HG03521 (cell line): ENCODE data around the gene RGS12.

Experiments
- ATAC-seq: cut with Tn5 transposase; IDR thresholded peaks from one replicate; pipeline ENCODE4 v1.9.1; 2021; ENCODE audit warnings: mild to moderate bottlenecking, moderate library complexity; ENCODE audit not compliant: unreplicated experiment

The RGS12 gene, protein sequence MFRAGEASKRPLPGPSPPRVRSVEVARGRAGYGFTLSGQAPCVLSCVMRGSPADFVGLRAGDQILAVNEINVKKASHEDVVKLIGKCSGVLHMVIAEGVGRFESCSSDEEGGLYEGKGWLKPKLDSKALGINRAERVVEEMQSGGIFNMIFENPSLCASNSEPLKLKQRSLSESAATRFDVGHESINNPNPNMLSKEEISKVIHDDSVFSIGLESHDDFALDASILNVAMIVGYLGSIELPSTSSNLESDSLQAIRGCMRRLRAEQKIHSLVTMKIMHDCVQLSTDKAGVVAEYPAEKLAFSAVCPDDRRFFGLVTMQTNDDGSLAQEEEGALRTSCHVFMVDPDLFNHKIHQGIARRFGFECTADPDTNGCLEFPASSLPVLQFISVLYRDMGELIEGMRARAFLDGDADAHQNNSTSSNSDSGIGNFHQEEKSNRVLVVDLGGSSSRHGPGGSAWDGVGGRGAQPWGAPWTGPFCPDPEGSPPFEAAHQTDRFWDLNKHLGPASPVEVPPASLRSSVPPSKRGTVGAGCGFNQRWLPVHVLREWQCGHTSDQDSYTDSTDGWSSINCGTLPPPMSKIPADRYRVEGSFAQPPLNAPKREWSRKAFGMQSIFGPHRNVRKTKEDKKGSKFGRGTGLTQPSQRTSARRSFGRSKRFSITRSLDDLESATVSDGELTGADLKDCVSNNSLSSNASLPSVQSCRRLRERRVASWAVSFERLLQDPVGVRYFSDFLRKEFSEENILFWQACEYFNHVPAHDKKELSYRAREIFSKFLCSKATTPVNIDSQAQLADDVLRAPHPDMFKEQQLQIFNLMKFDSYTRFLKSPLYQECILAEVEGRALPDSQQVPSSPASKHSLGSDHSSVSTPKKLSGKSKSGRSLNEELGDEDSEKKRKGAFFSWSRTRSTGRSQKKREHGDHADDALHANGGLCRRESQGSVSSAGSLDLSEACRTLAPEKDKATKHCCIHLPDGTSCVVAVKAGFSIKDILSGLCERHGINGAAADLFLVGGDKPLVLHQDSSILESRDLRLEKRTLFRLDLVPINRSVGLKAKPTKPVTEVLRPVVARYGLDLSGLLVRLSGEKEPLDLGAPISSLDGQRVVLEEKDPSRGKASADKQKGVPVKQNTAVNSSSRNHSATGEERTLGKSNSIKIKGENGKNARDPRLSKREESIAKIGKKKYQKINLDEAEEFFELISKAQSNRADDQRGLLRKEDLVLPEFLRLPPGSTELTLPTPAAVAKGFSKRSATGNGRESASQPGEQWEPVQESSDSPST (N-terminal part only)

DNA sequence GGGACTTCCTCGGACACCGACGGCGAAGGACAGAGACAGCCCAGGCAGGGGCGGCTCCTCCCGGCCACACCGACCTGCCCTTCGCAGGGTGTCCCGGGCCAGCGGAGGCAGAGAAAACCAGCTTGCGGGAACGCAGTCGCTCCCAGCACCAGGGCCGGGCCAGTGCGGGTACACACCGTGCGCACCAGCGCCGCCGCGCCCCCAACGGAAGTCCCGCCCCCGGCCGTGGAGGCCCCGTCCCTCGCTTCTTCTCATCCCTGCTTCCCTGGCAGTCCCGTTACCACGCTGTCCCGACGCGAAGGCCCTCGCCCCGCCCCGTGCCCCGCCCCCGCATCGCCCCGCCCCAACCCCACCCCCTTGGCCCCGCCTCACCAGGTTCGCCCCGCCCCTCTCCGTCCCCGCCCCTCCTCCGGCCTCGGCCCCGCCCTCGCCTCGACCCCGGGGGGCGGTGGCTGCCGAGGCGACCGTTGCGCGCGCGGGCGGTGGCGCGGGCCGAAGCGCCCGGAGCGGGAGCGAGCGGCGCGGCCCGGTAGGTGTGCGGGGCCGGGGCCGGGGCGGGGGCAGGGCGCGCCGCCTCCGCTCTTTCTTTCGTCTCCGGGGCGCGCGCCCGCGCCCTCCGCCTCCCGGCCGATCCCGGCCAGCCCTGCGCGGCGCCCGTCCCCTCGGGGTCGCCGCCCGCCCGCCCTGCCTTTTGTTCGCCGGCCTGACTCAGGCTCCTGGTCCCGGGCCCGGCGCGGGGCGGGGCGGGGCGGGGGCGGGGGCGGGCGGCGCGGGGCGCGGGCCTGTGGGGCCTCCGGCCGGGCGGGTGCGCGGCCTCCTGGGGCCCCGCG, at the start of gene RGS12:
TSS of gene RGS12 (plus strand) at position 451 of the 830 bp plus-strand sequence. CDS start 23,150 bp downstream, outside the sequence.
- peak; percentile 77 for ATAC-seq

DNA sequence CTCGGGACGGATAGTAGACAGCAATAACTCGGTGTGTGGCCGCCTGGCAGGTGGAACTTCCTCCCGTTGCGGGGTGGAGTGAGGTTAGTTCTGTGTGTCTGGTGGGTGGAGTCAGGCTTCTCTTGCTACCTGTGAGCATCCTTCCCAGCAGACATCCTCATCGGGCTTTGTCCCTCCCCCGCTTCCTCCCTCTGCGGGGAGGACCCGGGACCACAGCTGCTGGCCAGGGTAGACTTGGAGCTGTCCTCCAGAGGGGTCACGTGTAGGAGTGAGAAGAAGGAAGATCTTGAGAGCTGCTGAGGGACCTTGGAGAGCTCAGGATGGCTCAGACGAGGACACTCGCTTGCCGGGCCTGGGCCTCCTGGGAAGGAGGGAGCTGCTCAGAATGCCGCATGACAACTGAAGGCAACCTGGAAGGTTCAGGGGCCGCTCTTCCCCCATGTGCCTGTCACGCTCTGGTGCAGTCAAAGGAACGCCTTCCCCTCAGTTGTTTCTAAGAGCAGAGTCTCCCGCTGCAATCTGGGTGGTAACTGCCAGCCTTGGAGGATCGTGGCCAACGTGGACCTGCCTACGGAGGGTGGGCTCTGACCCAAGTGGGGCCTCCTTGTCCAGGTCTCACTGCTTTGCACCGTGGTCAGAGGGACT, 49.6 kb upstream of the RGS12 start:
- ATAC-seq = no peak

DNA sequence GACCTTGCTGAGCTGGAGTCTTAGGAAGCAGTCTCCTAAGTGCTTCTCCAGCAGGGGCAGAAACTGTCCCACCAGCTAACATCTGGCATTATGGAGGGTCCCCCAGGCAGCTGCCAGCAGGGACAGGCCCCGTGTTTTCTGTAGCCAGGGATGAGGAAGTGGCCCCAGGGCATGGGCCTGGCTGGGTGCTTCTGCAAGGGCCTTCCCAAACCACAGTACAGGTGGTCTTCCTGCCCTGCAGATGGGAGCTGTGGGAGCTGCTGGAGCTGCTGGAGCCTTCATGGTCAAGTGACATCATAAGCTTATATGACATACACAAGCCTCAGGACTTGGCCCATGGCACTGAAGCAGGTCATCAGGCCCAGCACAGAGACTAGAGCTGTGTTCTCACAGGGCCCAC, 48.8 kb upstream of the RGS12 start:
- no peak for ATAC-seq

DNA sequence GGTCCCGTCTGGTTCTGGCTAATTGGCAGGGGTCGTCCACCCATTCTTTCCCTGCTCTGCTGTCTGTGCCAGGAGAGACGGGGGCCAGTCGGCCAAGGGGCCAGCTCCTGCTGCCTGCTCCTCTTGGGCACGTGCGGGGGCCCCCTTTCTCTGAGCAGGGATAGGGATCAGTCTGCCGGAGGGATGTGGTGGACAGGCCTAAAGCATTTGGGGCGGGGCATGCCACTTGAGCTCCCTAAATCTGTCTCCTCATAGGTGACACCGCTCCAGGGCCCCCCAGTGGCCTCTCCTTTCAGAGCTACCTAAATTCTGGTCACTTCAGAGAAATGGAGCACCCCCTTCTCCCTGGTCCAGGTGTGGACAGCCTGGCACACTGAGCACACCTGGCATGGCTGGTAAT, 48.1 kb upstream of the RGS12 start:
- no peak for ATAC-seq

DNA sequence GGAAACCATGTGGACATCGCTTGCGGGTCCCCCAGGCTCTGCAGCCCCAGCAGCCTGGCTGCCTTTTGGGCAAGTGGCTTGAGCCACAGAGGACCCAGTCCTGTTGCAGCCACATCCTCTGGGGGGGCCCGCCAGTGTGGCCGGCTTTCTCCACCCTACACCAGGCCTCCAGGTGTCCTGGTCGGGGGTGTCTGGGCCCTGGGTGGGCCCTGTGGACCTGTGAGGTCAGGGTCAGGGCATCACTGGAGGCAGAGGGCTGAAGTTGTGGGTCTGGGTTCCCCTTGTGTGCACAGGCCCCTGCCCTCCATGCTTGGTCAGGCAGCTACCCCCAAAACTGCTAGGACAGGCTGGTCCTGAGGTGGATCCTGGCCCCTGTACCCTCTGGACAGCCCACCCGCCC, 47.1 kb upstream of the RGS12 start:
- no peak for ATAC-seq

DNA sequence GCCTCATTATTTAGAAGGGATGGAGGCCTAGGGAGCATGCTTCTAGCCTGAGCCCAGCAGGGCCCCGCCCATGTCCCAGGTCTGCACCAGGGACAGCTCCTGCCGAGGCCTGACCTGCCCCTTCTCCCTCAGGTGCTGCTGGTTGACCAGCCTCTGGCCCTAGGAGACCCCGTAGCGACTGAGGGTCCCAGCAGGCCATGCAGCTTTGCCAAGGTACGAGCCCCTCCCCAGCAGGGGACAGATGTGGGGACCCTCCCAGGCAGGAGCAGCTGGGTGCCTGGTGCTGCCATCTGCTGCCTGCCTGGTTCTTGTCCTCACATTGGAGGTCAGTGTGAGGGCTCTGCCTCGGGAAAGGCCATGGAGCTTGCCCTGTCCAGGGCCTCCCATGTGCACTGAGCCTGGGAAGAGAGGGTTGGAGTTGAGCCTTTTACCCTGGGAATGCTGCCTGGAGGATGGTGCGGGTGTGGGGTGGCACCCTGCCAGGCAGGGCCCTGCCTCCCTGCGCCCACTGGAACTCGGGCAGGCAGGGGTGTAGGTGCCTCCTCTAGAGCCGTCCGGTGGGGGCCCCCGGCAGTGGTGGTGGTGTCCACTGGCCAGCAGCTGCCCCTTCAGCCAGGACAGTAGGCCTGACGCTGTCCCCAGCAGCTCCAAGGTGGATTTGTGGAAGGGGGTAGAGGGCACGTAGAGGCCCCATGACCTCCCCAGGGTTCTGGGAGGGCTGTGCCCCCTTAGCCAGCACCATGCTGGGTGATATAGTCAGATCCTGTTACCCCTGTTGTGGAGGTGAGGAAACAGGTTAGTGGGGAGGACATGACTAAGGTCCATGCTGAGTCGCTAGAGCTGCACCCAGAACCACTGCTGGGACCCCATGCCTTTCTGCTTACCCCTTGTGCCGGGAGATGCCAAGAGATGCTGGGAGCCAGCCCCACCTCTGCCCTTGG, 46.1 kb upstream of the RGS12 start:
- no peak for ATAC-seq

DNA sequence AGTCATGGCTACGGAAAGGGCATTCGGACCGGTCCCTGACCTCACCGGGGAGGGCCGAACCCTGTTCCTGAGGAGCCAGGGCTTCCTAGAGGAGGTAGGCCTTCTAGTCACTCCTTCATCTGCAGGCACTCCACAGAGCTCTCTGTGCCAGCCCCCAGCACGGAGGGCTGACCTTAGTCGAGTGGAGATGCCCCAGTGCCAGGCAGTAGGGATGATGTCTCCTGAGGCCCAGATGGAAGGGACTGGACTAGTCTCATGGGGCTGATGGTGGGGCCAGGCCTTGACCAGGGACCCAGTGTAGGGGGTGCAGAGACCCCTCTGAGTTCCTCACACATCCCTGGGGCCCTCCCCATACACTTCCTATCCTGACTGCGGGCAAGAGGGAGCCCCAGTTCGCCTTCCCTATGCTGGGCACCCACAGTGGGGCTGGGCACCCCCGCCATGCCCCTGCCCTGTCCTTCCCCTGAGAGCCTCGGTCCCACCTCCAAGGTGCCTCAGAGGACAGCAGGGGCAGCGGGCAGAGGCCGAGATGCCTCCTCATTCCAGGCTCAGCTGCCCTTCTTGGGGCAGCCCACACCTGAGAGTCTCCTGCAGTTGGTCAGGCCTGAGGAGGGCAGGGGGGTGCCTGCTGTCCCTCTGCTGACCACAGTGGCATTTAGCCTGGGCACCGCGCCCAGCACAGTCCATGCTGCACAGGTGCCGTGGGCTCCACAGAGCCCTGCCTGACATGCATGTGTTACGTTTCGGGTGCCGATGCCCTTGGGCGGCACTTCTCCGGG, 45.2 kb upstream of the RGS12 start:
- no peak for ATAC-seq

DNA sequence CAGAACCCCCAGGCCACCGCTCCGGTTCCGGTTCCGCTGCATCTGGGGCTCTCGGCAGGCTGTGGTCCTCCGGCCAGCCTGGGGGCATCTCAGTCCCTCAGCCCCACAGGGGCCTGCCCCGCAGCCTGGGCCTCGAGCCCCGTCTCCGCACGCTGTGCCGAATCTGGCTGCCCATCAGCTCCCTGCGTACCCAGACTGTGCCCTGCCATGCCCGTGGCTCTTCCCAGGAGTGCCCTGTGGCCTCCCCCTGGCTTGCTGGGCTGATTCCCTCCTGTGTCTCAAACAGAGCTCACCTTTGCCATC, 44.7 kb upstream of the RGS12 start:
- no peak for ATAC-seq

DNA sequence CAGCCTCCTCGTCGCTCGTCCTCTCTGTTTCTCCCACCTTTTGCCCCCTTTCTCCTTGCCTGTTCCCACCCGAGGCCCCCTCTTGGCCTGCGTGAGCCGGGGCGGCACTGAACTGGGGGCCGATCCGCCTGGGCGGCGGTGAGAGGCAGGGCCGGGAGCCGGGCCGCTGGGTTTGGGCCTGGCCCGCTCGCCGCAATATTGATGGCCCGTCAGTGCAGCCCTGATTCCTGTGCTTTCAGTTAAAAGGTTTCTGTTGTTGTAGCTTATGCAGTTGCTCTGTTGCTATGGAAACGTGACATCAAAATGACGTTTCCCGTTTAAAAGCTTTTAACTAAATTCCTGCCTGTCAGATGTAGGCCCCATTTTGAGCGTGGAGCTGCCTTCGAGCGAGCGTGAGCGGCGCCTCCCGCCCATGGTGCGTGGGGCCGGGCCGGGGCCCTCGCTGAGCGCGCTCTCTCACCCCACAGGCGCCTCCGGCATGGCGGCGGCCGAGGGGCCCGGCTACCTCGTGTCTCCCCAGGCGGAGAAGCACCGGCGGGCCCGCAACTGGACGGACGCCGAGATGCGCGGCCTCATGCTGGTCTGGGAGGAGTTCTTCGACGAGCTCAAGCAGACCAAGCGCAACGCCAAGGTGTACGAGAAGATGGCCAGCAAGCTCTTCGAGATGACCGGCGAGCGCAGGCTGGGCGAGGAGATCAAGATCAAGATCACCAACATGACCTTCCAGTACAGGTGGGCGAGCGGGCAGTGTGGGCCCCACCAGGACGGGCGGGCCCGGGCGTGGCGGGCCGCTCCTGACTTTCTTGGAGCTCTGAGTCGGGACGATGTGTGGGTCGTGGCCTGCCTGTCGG, 43.8 kb upstream of the RGS12 start, which contains the start of gene MSANTD1:
TSS of gene MSANTD1 (plus strand) at position 349 of the 851 bp plus-strand sequence. CDS start at position 413, 64 bp downstream.
- no peak for ATAC-seq

DNA sequence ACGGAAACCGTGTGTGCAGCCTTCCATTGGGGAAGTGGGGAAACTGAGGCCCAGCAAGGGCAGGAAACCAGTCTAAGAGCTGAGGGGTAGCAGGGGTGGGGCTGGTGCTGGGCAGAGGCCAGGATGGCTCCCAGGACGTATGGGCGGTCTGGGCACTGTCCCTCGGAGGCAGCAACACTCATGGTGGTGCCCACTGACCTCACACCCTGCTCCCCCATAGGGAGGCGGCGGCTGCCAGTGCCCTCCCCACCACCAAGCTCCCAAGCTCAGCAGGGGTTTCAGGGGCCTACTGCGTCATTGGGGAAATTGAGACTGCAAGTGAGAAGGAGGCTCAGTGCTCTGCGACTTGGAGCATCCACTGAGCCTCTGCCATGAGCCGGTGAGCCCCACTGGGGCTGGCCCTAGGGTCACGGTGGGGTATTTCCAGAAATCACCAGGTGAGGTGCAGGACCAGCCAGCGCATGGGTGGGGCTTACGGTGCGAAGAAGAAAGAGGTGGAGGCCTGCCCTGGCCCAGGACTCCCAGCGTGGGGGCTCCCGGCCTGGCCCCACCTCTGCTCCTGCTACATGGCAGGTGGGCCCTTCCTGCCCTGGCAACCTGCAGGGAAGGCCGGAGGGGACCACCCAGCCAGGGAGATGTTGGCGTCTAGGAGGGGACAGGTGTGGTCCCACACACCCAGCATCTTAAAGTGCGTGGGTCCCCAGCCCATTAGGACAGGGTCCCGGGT, 42.9 kb upstream of the RGS12 start:
- no peak for ATAC-seq

DNA sequence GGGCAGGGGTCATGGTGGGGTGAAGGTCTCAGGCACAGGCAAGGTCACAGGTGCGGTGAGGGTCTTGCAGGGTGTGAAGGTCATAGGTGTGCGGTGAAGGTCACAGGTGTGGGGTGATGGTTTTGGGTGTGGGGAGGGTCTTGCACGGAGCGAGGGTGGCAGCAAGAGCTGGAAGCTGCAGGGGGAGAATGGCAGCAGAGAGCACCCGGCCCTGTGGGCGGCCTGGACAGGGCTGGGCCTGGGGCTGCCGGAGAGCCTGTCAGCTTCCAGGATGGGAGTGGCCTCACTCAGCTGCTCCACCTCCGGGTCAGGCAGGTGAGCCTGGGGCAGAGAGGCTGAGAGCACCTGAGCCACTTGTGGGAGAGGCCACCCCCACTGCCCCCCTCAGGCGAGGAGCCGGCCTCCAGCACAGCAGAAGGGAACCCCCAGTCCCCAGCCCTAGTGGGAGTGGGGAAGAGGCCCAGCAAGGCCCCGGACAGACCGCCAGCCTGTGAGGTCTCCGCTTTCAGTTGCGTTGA, 42.3 kb upstream of the RGS12 start:
- ATAC-seq = no peak

DNA sequence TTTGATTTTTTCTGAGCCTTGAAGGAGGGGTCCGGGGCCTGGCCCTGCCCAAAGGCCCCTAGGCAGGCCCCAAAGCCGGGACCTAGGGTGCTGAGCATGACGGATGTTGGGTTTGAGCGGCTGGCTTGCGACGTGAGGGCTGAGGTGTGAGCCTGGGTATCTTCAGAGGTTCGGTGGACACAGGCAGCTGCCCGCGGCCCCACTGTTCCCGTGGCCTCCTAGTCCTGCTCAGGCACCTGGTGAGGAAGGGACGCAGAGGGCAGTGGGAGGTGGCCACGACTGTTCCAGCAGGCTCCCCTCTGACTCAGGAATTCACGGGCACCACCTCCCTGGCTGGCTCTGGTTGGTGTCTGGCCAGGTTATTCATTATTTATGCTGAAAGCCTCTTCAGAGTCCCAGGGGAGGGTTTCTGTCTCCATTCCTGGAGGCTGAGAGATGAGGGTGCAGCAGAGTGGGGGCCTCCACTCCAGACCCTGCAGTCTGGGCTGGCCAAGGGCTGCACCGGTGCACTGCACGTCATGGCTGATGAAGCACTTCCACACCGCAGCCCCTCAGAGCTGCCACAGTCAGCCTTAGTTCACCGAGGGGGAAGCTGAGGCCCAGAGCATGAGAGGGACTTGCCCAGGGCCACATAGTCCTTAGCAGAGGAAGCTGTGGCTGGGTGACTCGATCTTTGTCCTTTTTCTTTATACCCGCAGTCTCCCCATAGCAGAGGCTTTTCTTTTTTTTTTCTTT, 41.7 kb upstream of the RGS12 start:
- no peak for ATAC-seq

DNA sequence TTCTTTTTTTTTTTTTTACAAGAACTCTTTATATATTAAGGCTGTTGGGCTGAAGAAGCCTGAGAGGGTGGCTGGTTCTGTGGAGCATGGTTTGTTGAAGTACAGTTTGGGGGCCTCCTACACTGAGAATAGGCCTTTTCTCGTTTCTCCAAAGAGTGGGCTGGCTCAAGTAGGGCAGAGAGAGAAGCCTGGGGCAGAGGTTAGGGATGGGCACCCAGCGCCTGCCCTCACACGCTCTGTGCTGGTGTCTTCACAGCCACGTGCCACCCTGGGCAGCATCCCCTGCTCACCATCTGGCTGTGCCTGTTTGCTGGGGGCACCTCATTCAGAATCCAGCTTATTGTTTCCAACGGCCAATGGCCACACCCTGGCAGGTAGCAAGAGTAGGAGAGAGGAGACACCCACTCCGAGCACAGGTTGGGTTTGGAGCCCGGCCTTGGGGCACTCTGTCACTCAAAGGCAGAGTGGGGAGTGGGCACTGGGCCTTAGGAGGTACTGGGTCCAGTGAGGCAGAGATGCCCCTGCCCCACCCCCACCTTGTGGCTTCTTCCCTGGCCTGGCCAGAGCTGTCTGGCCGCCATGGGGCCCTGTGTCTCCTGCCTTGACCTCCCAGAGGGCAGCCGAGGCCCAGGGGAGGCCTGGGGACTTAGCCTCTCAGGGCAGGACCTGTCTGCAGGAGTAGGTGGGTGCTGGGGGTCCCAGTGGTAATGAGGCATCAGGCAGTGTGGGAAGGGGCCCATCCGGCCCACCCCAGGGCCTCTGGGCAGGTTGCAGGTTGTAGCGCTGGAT, 40.9 kb upstream of the RGS12 start:
- ATAC-seq = no peak

DNA sequence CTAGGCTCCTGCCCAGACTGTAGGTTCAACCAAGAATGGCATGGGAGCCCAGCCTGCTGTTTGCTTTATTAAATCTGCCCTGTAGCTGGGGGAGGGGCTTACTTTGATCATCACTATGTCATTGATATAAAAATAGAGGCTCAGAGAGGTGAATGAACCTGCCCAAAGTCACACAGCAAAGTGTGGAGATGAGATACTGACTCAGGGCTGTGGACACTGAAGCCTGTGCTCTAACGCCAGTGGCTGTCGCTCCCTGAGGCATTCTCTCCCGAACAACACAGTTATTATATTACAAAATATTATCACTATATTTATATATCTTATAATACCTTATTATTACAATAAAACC, 40.4 kb upstream of the RGS12 start:
- no peak for ATAC-seq
